Measurements from ENCODE around the gene KANK3.
"Not testable (repeated sequence)": the region's sequence is repeated elsewhere in the genome, so short reads cannot be mapped to it uniquely, and the experiment has no call there.

The KANK3 gene

DNA sequence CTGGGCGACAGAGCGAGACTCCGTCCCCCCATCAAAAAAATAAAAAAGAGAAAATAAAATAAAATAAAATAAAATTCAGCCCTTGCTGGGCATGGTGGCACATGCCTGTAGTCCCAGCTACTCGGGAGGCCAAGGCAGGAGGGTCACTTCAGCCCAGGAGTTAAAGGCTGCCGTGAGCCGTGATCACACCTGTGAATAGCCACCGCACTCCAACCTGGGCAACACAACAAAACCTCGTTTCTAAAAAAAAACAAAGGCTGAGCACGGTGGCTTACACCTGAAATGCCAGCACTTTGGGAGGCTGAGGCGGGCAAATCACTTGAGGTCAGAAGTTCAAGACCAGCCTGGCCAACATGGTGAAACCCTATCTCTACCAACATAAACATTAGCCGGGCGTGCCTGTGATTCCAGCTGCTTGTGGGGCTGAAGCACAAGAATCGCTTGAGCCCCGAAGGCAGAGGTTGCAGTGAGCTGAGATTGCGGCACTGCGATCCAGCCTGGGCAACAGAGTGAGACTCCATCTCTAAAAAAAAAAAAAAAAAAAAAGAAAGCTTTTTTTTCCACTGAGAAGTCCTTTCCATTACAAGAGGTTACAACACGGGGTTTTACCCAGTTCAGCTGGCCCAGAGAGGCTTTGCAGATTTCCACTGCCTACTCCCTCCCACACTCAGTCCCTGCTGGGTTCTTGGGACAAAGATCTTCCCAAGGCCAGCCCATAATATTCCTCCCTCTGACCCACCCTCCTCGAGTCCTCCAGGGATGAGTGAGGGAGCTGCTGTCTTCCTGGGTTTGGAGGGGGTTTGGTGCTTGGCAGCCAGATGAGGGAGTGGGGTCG is 27.3 kb upstream of the KANK3 start:
- peak; percentile 52 for DNase-seq

DNA sequence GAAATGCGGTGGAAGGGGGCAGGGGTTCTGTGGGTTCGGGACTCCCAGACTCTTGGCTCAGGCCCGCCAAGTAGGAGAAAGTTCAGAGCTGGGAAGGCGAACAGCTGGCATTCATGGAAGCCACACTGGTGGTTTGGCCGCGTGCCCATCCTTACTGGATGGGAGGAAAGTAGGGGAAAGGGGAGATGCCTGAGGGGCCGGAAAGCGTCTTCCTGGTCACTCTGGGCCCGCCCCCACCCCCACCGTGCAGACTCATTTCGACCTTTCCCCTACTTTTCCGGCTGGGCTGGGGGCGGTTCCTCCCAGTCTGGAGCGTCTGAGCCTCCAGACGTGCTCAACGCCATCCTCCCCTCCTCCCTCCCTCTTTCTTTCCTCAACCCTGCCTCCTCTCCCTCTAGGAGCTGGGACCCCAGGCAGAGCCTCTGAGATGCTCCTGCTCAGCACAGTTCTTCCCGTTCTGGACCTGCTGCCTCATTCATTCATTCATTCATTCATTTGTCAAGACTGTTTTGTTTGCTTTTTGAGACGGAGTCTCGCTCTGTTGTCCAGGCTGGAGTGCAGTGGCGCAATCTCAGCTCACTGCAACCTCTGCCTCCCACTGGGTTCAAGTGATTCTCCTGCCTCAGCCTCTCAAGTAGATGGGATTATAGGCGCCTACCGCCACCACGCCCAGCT is 24.4 kb upstream of the KANK3 start:
- no peak for DNase-seq

DNA sequence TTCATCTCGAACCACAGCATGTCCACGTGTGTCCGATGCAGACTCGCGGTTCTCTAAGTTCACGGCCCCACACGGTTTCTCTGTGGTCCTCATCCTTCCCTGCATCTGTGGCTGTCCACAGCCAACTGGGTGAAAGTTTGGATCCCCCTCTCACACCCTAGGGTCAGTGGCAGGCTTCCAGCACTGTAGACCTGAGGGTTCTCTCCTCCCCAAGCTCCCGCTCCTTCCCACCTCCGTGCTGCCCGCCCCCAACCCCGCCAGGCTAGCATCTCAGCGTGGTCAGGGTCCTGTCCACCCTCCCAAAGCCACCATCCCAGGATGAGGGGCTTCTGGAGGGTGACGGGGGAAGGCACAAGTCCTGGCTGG is 23.9 kb upstream of the KANK3 start:
- no peak for DNase-seq

GRCh38 chr19:8366121-8366581 is 23.1 kb upstream of the KANK3 start:
- DNase-seq = no peak

DNA sequence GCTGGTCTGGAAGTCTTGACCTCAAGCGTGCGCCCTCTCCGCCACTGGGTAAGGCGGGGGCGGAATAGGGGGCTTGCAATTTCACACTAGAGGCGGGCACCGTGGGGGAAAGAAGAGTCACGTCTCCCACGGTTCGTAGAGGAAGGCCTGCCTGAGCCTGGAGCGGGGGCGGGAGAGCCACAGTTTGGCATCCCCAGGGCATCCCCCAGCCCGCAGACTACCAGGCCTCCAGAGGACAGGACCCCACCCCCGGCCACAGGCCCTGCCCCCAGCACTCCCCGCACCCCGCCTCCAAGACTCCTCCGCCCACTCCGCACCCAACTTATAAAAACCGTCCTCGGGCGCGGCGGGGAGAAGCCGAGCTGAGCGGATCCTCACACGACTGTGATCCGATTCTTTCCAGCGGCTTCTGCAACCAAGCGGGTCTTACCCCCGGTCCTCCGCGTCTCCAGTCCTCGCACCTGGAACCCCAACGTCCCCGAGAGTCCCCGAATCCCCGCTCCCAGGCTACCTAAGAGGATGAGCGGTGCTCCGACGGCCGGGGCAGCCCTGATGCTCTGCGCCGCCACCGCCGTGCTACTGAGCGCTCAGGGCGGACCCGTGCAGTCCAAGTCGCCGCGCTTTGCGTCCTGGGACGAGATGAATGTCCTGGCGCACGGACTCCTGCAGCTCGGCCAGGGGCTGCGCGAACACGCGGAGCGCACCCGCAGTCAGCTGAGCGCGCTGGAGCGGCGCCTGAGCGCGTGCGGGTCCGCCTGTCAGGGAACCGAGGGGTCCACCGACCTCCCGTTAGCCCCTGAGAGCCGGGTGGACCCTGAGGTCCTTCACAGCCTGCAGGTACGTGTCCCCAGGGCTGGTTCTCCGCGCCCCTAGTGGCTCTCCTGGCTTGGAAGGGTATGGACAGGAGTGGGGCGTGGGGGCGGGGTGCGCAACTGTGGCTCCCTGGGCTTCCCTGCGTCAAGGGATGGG is 21.0 kb upstream of the KANK3 start, which contains the start of gene ANGPTL4:
Gene ANGPTL4, plus strand, starts transcription at position 353 of the 969 bp plus-strand sequence. Its CDS starts 167 bp downstream, at position 520.
- DNase-seq = peak; percentile 60

GRCh38 chr19:8361921-8362793 is 19.1 kb upstream of the KANK3 start:
- DNase-seq = peak; percentile 71

GRCh38 chr19:8360196-8360595 is 17.1 kb upstream of the KANK3 start:
- DNase-seq = no peak

GRCh38 chr19:8358948-8359347 is 15.9 kb upstream of the KANK3 start:
- DNase-seq = no peak

DNA sequence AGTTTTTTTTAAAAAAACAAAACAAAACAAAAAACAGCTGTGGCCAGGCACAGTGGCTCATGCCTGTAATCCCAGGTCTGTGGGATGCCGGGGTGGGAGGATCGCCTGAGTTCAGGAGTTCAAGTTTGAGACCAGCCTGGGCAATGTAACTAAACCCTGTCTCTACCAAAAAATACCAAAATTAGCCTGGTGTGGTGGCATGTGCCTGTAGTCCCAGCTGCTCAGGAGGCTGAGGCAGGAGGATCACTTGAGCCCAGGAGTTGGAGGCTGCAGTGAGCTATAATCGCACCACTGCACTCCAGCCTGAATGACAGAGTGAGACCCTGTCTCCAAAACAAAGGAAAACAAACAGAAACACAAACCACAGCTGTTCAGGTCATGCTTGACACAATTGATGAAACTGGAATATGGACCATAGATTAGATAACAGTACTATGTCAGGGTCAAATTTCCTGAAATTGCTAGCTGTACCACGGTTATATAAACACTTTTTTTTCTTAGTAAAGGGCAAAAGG is 14.0 kb upstream of the KANK3 start:
- no peak for DNase-seq

DNA sequence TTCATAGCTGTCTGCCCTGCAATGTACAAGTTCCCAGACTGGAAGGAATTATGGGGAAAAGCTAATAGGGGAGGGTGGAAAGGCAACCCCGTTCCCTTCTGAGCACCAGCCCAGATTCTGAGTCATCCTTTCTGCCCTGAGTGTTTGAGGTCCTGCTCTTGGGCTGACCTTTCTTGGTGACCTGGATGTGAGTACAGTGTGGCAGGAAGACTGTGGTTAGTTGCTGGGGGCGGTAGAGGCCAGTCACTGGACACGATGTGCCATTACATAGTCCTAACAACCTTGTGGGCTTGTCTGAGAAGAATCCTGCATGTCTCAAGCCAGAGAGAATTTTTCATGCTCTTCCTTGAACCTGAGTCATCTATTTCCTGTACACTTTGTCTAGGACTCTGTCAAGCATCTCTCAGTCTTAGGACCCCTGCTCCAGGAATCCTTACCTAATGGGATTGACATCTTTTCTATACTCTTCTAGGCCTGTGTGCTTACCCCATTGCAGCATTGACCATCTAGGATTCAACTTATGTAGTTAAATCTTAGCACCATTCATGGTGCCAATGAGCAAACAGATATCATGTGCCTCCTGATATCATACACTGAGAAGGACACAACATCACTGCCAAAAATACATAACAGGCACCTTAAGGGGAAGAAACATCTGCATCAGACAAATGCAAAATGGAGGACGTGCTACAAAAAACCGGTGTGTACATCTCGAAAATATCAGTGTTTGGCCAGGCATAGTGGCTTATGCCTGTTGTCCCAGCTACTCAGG is 12.8 kb upstream of the KANK3 start:
- no peak for DNase-seq

- not testable (repeated sequence) for DNase-seq
Observed at GRCh38 chr19:8352845-8353244, 9.8 kb upstream of the KANK3 start.

- DNase-seq = no peak
Observed at GRCh38 chr19:8352134-8352827, 9.2 kb upstream of the KANK3 start.

DNA sequence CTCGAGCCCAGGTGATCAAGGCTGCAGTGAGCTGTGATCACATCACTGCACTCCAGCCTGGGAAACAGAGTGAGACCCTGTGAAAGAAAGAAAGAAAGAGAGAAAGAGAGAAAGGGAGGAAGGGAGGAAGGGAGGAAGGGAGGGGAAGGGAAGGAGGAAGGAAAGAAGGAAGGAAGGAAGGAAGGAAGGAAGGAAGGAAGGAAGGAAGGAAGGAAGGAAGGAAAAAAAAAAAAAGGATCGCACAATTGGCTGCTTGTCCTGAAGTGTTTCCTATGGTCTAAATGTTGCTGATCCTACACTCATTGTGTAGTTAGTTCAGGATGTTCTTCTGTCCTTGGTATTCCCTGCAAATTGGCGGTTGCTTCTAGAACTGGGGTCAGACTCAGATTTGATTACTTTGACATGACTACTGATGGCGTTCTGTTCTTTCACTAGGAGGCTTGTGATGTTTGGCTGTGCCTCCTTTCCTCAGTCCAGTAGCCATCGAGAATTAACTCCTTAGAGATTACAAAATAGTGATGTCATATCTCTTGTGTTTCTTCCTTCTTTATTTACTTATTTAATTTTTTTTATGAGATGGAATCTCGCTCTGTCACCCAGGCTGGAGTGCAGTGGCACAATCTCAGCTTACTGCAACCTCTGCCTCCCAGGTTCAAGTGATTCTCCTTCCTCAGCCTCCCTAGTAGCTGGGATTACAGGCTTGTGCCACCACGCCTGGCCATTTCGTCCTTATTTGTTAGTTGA is 6.7 kb upstream of the KANK3 start:
- not testable (repeated sequence) for DNase-seq

GRCh38 chr19:8343483-8343844 is 402 bp upstream of the KANK3 start:
- DNase-seq = no peak

- no peak for DNase-seq
Observed at GRCh38 chr19:8342316-8342683, 762 bp downstream of the KANK3 start.

- DNase-seq = not testable (repeated sequence)
Observed at GRCh38 chr19:8341504-8341903, 1.6 kb downstream of the KANK3 start.

GRCh38 chr19:8340341-8341096 is 2.5 kb downstream of the KANK3 start:
- DNase-seq = peak; percentile 35

DNA sequence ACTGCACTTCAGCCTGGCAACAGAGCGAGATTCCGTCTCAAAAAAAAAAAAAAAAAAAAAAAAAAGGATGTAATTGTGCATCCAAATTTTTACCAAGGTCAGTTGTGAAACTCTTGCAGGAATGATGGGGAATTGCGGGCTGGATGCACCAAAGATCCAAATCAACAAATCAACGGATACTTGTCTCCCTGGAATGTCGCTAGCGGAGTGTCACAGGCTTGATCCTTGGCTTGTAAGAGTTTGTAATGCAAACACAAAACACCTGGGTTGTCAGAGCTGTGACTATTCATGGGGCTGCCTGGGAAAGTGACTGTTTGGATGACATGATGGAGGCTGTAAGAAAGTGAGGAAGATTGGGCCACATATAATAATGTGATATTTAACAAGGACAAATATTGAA is 4.2 kb downstream of the KANK3 start:
- DNase-seq = no peak

- DNase-seq = no peak
Observed at GRCh38 chr19:8337728-8338127, 5.3 kb downstream of the KANK3 start.
